H7 (cell line): Measurements from ENCODE around the gene CENPW. TPM values are rescaled to one million over a fixed set of nuclear protein-coding genes. Genes with fewer than 3 reads are reported as not detected.

Experiments used
- DNase-seq: peaks from one replicate; pipeline ENCODE4 v3.0.0; 2012
- H3K27me3 ChIP-seq: 2 replicates; pipeline ENCODE4 v1.6.0; 2011; ENCODE audit warnings: mild to moderate bottlenecking, low read length; ENCODE audit not compliant: control insufficient read depth, insufficient read depth
- H3K36me3 ChIP-seq: replicated peaks from 2 replicates; pipeline ENCODE4 v1.5.1; 2011; ENCODE audit warnings: low read length; ENCODE audit not compliant: control insufficient read depth, insufficient read depth
- H3K4me3 ChIP-seq: 2 replicates; pipeline ENCODE4 v1.5.1; 2011; ENCODE audit warnings: low read depth, mild to moderate bottlenecking, control low read depth, low read length, moderate library complexity; ENCODE audit not compliant: insufficient read depth
- total RNA-seq: library from RNA; depleted of rRNA; stranded (reverse); fragments of >200 nt; shearing (Covaris generic); gene quantifications from 2 replicates; pipeline ENCODE4 v1.2.3, GENCODE V29; 2014

CENPW gene
- total RNA-seq, 1 experiment from 2014 or later, result 19.6 TPM

GRCh38 chr6:126388104-126388598 is 48.2 kb downstream of the CENPW start:
- H3K4me3 ChIP-seq, result no peak overlapping the region
- H3K36me3 ChIP-seq, result no peaks in the 10 kb centered on the region

GRCh38 chr6:126396131-126396530 is 56.2 kb downstream of the CENPW start:
- H3K27me3 ChIP-seq, result no peaks in the 10 kb centered on the region
- no peaks in the 10 kb centered on the region for H3K36me3 ChIP-seq
- DNase-seq, result no peak
- H3K4me3 ChIP-seq, result no peak overlapping the region

More at GRCh38 chr6:126388104-126388598, 48.2 kb downstream of the CENPW start:
- H3K27me3 ChIP-seq, result no peaks in the 10 kb centered on the region
- no peak for DNase-seq
